Gastrocnemius medialis (tissue), 4 donors: ENCODE data around the gene ADSL.

Experiments used
- POLR2A ChIP-seq, 2 donors: fragments of 450-650 bp; IDR thresholded peaks; one replicate each; pipeline ENCODE4 v1.6.1; 2017; ENCODE audit warnings: antibody characterized with exemption in 2 of 2, mild to moderate bottlenecking in 2 of 2, moderate library complexity in 2 of 2
- TF ChIP-seq, protein P1 (sequence below), 5 experiments: fragments of 450-650 bp in 3 of 5; fragments of 200-600 bp in 2 of 5; sonication (generic) in 2 of 5; IDR thresholded peaks in 4 of 5; conservative IDR thresholded peaks in 1 of 5; 1 replicate in 4 of 5; 2 replicates in 1 of 5; pipeline ENCODE4 v1.5.1; 2016 to 2019; ENCODE audit warnings: antibody characterized with exemption in 5 of 5, mild to moderate bottlenecking in 3 of 5, moderate library complexity in 3 of 5

DNA sequence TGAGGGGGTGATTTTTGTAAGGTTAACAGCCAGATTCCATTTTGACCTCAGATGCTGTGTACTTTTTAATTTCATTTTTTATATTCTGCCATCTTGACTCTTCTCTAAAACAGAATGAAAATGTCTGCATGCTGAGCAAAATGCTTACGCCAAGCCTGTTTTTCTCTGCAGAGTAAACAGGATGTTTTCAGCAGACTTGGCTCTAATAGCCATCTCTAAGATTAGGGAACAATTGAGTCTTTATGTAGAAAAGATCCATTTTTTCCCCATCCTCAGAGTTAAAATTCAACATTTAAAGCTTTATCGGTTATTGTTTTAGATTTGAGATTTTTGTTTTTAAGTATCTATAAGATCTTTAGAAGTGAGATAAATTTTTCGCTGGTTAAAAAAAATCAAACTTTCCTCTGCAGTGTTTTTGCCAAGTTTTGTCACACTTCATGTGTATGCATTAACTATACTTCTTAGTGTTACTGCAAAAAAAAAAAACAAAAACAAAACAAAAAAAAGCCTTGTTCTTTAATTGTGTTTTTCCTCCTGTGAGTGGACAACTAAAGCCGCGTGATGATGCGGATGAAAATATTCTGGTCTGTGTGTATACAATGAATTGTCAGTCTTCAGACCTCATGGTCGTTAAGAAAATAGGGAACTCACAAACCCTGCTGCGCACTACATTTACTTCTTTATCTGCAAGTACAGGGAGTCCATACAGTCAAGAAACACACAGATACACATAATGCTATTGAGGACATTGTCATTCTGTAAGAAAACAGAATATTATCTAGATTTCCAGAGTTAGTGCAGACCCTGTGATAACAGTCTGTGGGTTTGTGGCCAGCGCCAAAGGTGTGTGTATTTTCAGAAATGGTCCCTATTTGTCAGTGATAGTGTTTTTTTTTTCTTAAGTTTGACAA, 17.5 kb upstream of the ADSL start:
- TF ChIP-seq, protein P1, sequence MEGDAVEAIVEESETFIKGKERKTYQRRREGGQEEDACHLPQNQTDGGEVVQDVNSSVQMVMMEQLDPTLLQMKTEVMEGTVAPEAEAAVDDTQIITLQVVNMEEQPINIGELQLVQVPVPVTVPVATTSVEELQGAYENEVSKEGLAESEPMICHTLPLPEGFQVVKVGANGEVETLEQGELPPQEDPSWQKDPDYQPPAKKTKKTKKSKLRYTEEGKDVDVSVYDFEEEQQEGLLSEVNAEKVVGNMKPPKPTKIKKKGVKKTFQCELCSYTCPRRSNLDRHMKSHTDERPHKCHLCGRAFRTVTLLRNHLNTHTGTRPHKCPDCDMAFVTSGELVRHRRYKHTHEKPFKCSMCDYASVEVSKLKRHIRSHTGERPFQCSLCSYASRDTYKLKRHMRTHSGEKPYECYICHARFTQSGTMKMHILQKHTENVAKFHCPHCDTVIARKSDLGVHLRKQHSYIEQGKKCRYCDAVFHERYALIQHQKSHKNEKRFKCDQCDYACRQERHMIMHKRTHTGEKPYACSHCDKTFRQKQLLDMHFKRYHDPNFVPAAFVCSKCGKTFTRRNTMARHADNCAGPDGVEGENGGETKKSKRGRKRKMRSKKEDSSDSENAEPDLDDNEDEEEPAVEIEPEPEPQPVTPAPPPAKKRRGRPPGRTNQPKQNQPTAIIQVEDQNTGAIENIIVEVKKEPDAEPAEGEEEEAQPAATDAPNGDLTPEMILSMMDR (IDR thresholded peaks at IDR 0.05 in 4 of 5, conservative IDR thresholded peaks at IDR 0.05 in 1 of 5), result no peak
- no peak for TF ChIP-seq POLR2A (IDR thresholded peaks at IDR 0.05)
